AG09319 (cell line): Measurements from ENCODE around the gene THSD4.

Experiments used
- DNase-seq: peaks from one replicate; pipeline ENCODE4 v3.0.0-alpha.2; 2010; ENCODE audit warnings: low read depth; ENCODE audit errors: extremely low read depth
- TF ChIP-seq, protein P1 (sequence below): IDR thresholded peaks from 2 replicates; pipeline ENCODE4 v1.5.1; 2011; ENCODE audit warnings: low read depth, mild to moderate bottlenecking, inconsistent platforms, low read length, moderate library complexity

THSD4 gene

DNA sequence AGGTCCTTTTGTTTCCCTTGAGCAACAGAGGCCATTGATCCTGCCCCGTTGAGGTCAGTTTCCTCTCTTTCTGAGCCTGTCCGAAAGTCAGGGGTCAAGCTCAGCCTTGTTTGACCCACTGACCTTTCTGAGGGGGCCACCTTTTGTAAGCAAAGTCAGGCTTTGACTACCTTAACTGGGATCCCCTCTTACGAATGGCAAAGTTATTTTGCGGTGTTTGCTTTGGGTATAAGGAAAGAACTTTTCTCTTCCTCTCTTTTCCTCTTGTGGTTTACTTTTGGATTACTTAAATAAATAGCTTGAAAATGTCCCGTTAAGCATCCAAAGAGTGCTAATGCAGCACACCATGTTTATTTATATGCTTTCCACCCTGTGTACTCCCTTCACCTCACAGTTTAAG is 340.6 kb downstream of the THSD4 start:
- TF ChIP-seq, protein P1, sequence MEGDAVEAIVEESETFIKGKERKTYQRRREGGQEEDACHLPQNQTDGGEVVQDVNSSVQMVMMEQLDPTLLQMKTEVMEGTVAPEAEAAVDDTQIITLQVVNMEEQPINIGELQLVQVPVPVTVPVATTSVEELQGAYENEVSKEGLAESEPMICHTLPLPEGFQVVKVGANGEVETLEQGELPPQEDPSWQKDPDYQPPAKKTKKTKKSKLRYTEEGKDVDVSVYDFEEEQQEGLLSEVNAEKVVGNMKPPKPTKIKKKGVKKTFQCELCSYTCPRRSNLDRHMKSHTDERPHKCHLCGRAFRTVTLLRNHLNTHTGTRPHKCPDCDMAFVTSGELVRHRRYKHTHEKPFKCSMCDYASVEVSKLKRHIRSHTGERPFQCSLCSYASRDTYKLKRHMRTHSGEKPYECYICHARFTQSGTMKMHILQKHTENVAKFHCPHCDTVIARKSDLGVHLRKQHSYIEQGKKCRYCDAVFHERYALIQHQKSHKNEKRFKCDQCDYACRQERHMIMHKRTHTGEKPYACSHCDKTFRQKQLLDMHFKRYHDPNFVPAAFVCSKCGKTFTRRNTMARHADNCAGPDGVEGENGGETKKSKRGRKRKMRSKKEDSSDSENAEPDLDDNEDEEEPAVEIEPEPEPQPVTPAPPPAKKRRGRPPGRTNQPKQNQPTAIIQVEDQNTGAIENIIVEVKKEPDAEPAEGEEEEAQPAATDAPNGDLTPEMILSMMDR = no peak
- no peak for DNase-seq

DNA sequence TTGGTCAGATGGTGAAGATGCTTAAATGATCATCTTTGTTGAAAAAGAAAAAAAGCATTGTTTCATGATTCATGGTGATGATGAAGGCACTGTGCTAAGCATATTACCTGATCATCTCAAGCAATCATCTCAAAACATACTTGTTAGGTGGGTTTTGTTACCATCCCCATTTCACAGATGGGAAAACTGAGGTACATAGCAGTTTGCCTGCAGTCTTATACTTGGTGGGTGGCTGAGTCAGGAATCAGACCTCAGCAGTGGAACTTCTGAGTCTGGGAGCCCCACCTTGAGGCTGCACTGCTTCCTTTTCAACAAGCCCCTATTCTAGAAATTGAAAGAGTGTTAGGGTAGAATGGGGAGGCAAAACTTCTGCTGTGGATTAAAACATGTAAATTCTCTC is 341.1 kb downstream of the THSD4 start:
- DNase-seq = no peak
- TF ChIP-seq, protein P1 = no peak

DNA sequence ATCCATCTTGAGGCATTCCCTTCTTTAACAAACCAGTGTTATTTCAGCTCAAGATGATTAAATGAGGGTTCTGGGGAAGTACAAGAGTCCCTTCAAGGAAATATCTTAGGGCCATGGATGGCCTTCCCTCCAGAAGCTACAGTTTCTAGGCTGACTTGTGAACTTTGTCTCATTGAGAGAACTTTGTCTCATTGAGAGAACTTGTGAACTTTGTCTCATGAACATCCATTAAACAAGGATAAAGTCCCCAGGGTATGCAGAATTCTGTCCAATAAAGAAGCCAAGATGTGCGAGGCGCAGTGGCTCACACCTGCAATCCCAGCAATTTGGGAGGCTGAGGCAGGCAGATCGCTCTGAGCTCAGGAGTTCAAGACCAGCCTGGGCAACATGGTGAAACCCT is 341.5 kb downstream of the THSD4 start:
- TF ChIP-seq, protein P1 = no peak
- no peak for DNase-seq

DNA sequence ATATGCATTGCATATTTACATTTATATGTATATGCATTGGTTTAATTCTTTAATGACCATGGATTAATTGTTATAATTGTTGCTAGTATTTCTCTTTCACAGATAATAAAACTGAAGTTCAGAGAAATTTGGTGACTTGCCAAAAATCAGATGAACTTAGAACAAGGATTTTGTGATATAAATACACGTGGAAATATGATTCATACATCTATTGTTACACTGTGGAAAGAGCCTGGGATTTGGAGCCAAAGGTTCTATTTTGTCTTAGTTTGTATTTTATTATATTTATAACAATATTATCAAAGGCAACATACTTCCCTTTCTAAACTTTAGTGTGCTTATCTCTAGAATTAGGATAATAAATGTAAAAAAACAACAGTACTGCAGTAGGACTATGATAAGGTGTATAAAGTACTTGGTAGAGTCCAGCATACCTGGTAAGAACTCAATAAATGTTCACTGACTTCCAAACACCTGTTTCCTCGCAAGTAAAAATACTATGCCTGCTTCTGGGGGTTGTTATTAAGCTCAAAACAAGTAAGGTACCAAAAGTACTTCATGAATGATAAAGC is 342.9 kb downstream of the THSD4 start:
- TF ChIP-seq, protein P1 = no peak
- DNase-seq = no peak

DNA sequence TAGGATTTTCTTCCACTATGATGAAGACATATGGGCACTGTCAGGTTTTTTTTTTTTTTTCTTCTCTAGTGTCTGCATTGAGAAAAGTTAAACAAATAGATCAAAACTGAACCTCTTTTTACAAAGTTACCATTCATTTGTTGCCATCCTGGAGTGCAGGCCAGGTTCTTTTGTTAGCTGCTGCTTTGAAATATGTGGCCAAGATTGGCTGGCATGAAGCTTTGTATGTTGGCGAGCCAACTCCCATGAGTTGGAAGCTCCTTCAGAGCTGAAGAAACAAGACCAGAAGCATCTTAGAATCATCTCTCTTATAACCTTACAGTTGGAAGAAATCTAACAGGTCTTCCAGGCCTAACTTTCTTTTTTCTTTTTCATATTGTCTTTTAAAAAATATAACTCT is 346.5 kb downstream of the THSD4 start:
- TF ChIP-seq, protein P1 = no peak

DNA sequence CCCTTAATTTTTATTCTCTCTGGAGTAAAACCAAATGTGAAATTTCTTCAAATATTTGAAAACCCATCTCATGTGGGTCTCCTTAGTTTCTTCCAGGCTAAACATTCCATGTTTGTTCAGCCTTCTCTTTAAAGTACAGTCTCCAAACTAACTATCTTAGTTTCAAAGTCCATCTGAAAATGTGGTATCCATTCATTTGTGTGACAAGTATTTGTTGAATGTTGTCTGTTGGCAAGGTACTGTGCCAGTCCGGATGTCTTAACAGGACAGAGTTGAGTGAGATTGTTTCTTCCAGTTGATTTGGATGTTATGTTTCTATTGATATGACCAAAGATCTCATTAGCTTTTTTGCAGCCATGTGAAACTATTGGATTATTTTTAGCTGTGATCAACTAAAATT is 347.4 kb downstream of the THSD4 start:
- DNase-seq = no peak
- TF ChIP-seq, protein P1 = no peak

More for the DNA sequence above, 346.5 kb downstream of the THSD4 start:
- DNase-seq = no peak

DNA sequence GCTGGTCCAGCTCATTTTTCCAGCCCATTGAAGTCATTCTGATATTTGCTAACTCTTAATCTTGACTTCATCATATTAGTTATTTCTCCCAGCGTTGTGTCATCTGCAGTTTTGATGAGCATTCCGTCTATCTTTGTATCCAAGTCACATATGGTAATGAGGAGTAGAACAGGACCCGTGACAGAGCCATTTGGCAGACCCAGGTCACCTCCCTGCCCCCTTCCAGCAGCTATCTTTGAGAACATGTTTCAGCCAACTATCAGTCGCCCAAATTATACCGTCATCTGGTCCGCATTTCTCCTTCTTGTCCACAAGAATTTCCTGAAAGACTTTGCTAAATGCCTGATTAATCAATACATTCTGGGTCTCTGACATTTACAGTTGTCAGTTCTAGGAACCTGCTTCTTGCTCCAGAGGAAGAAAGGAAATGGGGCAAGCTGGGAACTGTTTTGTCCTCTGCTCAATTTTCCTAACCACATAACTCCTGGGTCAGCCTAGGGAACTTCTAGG is 347.9 kb downstream of the THSD4 start:
- TF ChIP-seq, protein P1 = no peak

More for the DNA sequence above, 347.9 kb downstream of the THSD4 start:
- no peak for DNase-seq
